GM18861 (cell line): ENCODE measurements around the gene ALDH1L1.

ENCODE experiments used
- ATAC-seq: cut with Tn5 transposase; IDR thresholded peaks from one replicate; pipeline ENCODE4 v1.9.1; 2021; ENCODE audit not compliant: unreplicated experiment

Gene ALDH1L1

DNA sequence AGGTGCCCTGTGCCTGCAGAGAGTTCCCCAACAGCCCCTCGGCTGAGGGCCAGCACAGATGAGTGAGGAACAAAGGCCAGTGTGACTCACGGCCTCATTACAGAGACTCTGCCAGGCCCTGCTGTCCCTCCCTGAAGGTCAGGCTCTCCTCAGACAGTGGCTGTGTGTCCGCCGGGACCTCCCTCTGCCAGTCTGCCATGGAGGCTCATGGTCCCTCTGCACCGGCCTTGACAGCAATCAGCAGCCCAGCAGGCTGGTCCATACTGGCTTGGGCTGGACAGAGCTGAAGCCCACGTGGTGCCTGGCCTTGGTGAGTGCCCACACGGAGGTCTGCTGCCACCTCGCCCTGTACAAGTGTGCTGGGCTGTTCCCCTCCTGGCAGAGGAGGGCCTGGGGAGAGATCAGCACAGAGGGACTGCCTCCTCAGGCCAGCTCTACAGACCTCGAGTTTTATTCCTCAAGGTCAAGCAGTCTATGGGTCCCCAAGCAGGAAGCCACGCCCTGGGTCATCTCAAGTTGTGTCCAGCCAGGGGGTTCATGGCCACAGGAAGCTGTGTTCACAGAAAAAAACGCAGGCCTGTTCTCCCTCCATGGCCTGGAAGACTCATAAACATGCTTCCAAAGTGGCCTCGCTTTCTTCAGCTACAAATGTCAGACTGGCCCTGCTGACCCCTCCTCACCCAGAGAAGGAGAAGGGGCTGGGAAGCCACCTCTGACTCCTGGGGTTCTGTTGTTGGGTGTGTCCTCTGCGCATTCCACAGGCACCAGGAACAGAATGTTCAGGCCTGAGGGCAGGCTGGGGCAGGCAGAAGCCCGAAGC lies 123.5 kb downstream of the ALDH1L1 start:
- ATAC-seq = no peak

DNA sequence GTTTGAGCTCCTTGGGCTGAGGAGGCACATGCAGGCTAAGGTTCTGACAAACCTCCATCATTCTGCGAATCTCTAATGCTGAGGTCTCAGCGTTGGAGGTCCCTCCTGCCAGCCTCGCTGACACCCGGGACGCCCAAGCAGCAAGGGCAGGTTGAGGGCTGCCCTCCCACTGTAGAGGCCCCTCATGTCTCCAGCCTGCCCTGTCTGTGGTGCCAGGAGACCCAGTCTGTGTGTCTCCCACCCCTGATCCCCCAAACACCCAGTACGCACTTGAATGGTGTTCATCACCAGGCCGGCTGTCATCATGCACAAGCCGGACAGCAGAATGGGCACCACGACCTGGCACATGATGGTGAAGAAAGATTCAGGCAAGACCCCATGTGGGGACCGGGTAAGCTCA lies 124.3 kb downstream of the ALDH1L1 start:
- ATAC-seq = no peak

GRCh38 chr3:126054870-126055269 lies 125.5 kb downstream of the ALDH1L1 start:
- no peak for ATAC-seq

GRCh38 chr3:126053949-126054569 lies 126.3 kb downstream of the ALDH1L1 start:
- ATAC-seq = no peak
